CD4-positive, alpha-beta T cell treated with Interferon gamma for 1 hour (primary cell): ENCODE results near the gene SYT14.
"Not testable (repeated sequence)": the region's sequence is repeated elsewhere in the genome, so short reads cannot be mapped to it uniquely, and the experiment has no call there.

ENCODE experiments used
- DNase-seq: peaks from one replicate; pipeline ENCODE4 v3.0.0-alpha.2; 2020

The SYT14 gene

GRCh38 chr1:209948155-209948554 lies 10.1 kb downstream of the SYT14 start:
- DNase-seq = no peak

- DNase-seq = no peak
These were observed 18.1 kb downstream of the SYT14 start for GRCh38 chr1:209956116-209956515.

- DNase-seq = no peak
These were observed 21.6 kb downstream of the SYT14 start for GRCh38 chr1:209959623-209960022.

GRCh38 chr1:209960926-209961325 lies 22.9 kb downstream of the SYT14 start:
- DNase-seq = no peak

- DNase-seq = no peak
These were observed 24.4 kb downstream of the SYT14 start for GRCh38 chr1:209962388-209962787.

- no peak for DNase-seq
These were observed 24.8 kb downstream of the SYT14 start for GRCh38 chr1:209962856-209963255.

GRCh38 chr1:209965996-209966395 lies 28.0 kb downstream of the SYT14 start:
- DNase-seq = no peak

- DNase-seq = not testable (repeated sequence)
These were observed 40.7 kb downstream of the SYT14 start for GRCh38 chr1:209978721-209979120.

GRCh38 chr1:209983953-209984352 lies 45.9 kb downstream of the SYT14 start:
- no peak for DNase-seq

- DNase-seq = no peak
These were observed 47.0 kb downstream of the SYT14 start for GRCh38 chr1:209985002-209985401.

- DNase-seq = no peak
These were observed 50.7 kb downstream of the SYT14 start for GRCh38 chr1:209988706-209989105.

GRCh38 chr1:209989525-209989924 lies 51.5 kb downstream of the SYT14 start:
- DNase-seq = no peak

- no peak for DNase-seq
These were observed 55.2 kb downstream of the SYT14 start for GRCh38 chr1:209993061-209993830.

GRCh38 chr1:209996348-209996747 lies 58.3 kb downstream of the SYT14 start:
- no peak for DNase-seq

- DNase-seq = no peak
These were observed 61.0 kb downstream of the SYT14 start for GRCh38 chr1:209999005-209999404.

GRCh38 chr1:210001751-210002150 lies 63.7 kb downstream of the SYT14 start:
- DNase-seq = no peak

GRCh38 chr1:210003501-210003900 lies 65.5 kb downstream of the SYT14 start:
- DNase-seq = no peak

- no peak for DNase-seq
These were observed 72.1 kb downstream of the SYT14 start for GRCh38 chr1:210010161-210010560.

GRCh38 chr1:210021145-210021860 lies 83.3 kb downstream of the SYT14 start:
- DNase-seq = no peak

GRCh38 chr1:210022044-210022443 lies 84.0 kb downstream of the SYT14 start:
- DNase-seq = no peak

GRCh38 chr1:210024282-210024681 lies 86.3 kb downstream of the SYT14 start:
- DNase-seq = no peak

GRCh38 chr1:210024996-210025395 lies 87.0 kb downstream of the SYT14 start:
- no peak for DNase-seq

- DNase-seq = no peak
These were observed 87.9 kb downstream of the SYT14 start for GRCh38 chr1:210025870-210026269.

- DNase-seq = no peak
These were observed 90.0 kb downstream of the SYT14 start for GRCh38 chr1:210027994-210028393.

- DNase-seq = no peak
These were observed 93.5 kb downstream of the SYT14 start for GRCh38 chr1:210031473-210031872.
